ENCODE results near the gene KCNIP4.
A peak's percentile ranks its signal among the peaks of the same experiment; 100 is the strongest.

The KCNIP4 gene

DNA sequence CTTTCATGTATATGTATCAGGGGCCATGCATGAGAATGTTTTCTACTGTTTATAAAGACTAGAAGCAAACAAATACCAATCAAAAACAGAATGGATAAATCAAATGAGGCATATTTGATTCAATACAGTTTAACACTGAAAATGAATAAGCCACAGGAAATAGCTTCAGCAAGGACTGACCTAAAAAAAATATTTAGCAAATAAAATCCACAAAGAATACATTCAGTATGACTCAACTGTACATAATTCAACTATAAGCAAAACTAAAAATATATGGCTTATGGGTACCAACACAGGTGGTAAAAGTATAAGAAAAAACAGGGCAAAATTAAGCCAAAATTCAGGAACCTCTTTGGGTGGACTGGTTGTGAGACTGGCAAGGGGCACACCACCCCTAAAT lies 112.9 kb downstream of the KCNIP4 start:
- DNase-seq, result no peak

DNA sequence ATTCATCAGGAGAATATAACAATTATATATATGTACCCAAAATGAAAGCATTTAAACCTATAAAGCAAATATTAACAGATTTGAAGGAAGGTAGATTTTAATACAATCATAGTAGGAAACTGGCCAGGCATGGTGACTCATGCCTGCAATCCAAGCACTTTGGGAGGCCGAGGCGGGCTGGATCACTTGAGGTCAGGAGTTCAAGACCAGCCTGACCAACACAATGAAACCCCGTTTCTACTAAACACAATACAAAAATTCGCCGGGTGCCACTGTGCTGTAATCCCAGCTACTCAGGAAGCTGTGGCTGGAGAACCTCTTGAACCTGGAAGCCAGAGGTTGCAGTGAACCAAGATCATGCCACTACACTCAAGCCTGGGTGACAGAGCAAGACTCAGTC lies 118.3 kb downstream of the KCNIP4 start:
- no peak for DNase-seq

DNA sequence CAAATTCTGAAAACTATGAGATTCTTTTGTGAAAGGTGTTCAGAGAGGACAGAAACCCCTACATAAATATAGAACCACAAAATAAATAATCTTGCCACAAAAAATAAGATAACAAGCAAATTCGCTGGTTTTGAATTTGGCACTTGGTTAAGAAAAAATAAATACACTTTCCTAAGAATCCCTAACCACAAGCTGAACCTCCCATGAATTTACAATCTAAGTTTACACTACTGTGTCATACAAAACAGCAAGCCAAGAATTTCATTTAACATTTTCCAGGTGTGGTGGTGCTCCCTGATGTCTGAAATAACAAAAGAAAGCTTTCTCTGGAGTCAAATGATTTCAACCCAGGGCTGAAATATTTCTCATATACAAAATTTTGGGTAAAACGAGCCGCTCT lies 121.0 kb downstream of the KCNIP4 start:
- no peak for DNase-seq

DNA sequence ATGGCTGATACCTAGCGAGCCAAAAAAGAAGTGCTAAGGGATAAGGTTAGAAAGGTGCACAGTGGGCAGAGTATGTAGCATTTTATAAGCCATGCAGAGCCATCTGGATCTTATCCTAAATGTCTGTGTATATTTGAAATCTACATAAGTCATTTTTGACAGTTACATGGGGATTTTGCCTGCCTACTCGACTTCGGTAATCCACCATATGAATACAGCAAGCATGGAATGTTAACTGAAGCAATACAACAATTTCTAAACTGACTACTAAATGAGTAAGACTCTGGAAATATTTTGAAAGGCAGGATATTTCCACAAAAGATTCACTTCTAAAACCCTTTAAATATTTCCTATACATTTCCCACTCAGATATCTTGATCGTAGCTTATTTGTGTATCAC lies 122.5 kb downstream of the KCNIP4 start:
- DNase-seq, result no peak

DNA sequence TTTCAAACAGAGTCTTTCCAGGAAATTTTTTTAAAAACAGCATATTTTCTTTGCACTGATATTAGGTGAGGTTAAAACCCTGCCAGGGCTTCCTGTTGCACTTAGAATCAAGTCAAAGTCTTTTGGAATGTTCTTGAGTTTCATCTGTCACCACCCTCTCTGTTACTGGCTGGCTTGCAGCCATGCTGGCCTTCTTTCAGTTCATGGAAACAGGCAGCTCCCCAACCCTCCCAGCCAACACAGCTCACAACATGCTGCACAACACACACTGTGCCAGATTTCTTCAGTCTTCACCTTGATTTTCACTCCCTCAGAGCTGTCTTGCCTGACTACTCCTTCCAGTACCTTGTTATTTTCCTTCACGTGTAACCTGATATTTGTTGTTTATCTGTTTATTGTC lies 129.5 kb downstream of the KCNIP4 start:
- DNase-seq, result no peak

DNA sequence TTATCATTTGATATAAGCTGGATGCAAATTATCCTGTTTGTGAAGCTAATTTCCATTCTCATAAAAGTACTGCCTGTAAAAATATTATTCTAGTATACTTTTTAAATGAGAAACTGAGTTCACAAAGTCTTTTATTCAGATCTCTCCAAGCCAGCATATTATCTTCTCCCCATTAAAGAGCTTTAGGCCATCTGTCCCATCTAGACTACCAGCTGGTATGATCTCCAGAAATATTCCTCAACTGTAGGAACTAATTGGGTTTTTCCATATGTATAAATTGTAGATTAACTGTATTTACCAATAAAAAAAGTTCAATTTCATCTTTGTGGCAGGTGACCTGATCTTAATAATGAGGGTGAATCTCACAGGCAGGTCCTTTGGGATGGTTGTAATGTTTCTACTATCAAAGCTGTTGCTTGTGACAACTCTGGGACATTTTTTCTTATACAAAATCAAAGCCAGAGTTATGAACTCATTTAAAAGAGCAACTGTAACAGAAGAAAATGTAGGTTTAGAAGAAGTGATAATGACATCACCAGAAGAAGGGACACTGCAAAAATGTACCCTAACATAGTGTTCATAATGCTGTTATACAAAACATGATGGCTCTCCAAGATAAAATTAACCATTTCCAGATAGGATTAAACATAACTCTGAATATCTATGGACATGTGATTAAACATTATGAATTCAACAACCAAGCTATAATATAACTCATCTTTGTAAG lies 132.8 kb downstream of the KCNIP4 start:
- DNase-seq, result no peak

DNA sequence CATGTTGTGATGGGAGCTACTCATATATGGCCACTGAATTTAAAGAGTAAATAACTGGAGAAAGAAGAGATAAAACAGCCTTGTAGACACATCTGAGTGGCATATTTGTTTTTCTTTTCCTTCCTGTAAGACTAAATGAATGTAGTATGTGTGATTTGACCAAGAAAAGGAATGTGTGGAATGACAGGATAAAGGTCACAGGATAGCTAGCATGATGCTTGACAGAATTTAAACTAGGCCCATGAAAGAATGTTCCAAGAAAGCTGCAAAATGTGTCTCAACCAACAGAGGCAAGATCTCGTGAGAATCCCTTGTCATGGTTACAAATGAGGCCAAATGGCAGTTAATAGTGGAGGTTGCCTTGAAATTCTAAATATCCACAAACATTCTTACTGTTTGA lies 137.0 kb downstream of the KCNIP4 start:
- no peak for DNase-seq

DNA sequence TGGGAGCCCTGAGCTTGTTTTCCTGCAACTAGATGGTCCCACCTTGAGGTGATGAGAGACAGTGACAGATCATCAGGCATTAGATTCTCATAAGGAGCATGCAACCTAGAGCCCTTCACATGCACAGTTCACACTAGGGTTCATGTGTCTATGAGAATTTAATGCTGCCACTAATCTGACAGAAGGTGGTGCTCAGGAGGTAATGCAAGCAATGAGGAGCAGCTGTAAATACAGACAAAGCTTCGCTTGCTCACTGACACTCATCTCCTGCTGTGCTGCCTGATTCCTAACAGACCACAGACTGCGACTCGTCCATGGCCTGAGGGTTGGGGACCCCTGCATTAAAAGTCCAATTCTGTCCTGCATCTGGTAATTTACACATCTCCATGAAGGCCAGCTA lies 141.6 kb downstream of the KCNIP4 start:
- DNase-seq, result no peak

DNA sequence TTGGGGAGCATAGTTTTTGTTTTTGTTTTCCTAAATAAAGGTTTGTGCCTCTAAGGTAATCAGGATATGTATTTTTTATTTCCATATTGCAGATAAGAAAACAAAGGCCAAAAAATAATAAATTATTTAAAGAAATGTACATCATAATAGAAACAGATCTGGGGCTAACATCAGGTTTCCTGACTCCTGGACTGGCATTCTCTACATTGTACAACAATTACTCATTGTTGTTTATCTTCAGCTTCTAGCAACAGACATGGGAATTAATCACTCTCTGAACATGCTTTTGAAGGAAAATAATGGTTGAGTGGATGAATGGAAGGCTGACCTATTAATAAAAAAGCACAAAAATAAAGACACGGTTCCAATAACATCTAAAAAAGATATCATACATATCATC lies 146.2 kb downstream of the KCNIP4 start:
- no peak for DNase-seq

DNA sequence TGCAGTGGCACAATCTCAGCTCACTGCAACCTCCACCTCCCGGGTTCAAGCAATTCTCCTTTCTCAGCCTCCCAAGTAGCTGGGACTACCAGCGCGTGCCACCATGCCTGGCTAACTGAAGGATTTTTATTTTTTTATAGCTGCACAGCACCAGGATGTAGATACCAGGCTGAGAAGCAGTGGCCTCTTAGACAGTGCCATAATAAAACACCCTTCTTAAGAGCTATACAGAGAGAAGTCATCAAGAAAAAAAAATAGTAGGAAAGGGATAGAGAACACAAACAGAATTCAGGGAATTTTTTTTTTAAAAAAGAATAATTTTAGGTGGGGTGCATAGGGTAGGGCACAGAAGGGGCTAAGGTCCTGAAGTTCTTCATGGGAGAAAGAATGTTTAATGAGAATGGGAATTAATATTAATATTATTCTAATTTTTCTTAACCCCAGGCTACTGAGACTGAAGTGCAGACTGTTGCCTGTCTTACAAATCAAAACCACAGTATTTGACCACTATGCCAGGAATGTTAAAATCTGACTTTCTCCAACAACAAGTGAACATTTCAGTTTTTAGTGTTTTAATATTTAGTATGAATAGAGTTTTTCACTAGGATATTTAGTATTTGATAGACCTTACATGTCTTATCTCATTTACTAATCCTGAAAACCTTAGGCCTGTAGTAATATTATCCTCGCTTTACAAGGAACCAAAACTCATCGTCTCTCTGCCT lies 146.7 kb downstream of the KCNIP4 start:
- DNase-seq, result no peak

DNA sequence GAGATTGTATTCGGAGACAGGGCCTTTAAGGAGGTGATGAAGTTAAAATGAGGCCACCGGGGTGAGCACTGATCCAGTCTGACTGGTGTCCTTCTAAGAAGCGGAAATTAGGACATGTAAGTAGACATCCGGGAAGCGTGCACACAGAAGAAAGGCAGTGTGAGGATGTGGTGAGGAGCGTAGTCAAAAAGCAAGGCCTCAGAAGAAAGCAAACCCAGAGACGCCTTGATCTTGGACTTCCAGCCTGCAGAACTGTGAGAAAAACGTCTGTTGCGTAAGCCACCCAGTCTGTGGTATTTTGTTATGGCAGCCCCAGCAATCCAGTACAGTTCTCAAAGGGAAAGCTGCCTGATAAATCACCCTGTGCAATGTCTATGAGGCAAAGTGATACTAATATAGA lies 153.5 kb downstream of the KCNIP4 start:
- no peak for DNase-seq

DNA sequence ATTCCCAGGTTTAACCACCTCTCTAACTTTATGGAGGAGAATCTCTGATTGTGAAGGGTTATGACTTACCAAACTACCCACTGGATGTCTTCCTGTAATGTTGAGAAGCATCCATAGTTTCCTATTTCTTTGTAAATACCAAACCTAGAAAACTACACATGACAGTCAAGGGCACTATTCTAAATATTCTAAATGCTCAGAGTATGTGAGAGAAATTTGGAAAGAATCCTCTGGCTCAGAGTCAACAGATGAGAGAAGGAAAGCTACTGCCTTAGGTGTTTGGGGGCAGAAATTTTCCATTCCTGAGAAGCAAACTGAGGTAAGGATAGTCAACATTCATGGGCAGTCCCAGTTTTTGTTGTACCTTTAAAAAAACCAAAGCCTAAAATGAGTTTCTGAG lies 155.8 kb downstream of the KCNIP4 start:
- DNase-seq, result no peak

DNA sequence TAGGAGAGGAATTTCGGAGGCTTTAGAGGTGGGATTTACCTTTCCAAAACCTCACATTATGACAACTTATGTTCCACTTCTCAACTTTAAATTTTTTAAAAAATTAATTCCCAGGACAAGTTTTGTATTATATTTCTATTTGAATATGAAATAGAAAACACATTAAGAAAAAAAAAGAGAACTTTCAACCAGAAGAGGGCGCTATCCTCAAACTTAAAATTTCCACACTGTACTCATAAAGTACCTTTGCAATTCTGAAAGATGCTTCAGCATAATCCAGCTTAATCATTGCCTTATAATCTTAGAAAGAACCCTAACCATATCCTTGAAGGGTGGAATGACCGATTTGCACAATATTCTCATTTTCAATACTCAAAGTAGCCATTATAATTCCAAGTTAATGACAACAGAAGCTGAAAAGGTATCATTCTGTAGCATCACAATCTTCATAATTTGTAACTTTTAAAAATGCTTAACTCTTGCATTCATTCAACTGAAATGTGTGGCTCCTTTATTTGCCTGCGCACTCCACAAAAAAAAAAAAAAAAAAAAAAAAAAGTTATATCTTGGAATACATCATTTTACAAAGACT lies 158.0 kb downstream of the KCNIP4 start:
- DNase-seq, result no peak

DNA sequence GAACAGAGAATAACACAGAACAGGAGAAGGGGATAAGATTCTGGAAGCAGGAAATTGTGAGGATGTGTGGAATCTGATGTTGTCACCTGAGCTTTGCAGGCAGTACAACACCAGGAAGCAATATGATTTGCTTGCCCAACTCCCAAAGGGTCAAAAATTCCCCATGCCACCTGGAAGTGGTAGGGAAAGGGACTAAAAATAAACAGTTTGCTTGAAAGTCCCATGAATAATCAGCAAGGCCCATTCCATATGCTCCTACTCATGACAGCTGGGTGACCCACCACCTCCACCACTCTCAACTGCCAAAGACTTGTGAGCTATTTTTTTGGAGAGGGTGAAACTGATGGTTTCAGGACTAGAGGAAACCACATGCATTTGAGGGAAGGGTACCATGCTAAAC lies 168.4 kb downstream of the KCNIP4 start:
- DNase-seq, result no peak

DNA sequence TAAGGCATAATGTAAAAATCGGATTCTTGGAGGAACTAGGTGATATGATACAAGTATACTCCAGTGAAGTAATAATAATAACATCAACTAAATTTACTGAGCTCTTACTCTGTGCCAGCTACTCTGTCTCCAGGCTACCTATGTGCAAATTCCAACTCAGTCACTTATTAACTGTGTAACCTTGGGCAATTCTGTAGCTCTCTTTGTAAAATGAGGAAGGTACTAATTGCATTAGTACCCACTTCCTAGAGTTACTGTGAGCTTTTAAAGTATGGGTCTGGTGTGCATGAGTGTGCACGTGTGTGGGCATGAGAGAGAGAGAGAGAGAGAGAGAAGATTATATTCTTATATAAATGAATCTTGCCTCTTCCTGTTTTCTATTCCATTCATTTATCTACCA lies 169.9 kb downstream of the KCNIP4 start:
- DNase-seq, result no peak

DNA sequence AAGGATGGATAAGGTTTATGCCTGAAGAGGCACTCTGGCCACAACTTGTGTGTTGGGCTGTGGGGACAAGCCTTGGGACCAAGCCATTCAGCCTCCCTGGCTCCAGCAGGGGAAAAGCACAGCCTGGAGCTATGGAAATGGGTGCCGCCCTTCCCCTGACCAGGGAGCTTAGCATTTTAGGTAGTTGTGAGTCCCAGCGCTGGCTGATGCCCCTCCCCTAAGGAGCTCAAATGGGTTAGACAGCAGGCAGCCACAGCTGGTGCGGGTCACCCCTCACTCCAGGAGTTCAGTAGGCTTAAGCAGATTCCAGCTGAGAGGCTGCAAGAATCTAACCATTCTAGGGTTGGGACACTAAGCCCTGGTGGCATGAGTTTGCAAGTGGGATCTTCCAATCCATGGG lies 172.9 kb downstream of the KCNIP4 start:
- DNase-seq, result no peak

DNA sequence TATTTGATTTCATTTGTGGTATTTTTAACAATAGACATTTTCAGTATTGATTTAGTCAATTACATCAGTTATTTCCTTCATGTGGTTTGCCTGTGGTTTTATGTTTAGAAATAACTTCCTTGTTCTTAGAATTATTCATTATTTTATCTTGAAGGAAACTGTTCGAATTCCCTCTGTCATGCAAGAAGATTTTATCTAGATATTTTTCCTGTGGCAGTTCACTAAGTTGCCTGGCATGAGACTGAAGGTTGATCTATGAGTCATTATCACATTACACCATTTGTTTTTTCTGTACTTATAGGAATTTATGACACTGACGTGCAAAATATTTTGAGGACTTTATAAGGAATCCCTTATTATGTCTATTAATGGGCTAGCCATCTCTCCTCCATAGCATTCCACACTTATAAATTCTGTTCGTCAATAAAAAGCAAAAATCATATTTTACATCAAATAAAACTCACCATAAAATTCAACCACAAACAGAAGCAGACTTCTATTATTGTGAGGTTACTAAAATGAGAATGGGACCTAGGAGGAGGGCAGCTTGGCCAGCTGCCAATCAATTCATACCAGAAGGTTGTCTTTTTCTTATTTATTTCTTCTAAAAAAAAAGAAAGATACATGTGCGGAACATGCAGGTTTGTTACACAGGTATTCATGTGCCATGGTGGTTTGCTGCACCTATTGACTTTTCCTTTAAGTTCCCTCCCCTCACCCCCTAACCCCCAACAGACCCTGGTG lies 179.0 kb downstream of the KCNIP4 start:
- no peak for DNase-seq

DNA sequence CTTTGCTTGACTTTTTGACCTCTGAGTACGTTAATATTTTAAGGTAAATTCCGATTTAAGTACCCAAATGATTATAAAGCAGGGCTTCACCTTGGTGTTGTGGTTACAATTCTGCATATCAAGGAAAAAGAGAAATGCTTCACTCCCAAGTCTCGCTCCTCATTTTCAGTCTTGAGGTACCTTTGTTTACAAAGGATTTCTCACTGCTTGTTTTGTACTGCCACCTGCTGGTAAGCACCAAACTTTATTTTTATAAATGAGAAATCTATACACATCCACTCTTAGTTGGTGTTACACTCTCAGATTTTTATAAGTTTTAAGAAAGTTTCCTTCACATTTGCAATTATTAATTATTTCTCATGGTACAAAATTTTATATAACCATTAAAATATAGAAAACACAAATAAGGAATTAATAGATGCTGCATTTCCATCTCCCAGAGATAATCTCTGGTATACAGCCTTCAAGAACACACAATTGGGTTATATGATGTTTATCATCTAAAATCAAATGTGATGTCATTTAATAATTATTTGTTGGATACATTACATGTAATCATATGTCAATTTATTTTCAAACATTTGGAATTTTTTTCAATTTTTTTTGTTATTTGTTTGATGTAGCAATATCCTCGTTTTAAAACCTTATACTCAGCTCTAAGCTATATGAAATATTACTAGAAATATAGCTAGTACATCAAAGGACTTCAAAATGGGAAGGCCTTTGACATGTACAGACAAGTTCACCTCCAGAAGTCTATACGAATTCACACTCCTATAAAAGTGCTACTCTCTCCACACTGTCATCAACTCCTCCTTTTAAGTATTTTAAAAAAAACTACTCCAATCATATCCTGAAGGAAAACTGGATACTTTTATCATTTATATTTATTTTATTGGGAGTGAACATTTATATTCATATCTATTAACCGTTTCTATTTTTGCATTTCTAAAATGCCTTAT lies 179.9 kb downstream of the KCNIP4 start:
- no peak for DNase-seq

DNA sequence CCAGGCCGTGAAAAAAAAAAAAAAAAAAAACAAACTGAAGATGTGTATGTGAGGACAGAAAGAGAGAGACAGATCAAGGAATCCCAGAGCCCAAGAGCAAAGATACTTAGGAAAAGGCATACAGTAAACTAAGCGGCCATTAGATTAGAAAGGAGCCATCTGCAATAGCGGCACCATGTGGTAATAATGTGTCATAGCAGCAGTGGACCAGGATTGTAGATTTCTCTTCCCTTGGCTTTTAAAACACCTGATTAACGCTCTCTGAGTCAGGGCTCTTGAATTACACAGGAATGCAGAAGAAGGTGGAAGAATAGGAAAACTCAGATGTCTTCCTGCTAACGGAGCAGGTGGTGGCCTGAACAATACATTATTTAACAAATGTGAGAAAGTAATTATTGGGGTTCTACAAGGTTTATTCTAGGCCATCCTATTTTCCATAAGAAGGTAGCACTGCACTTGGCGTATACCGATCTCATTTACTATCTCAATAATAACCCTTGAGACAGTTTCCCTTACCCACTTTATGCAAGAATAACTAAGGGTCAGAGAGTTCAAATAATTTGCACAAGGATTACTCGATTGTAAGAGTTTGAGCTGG lies 182.7 kb downstream of the KCNIP4 start:
- peak; percentile 18 to 20 for DNase-seq

DNA sequence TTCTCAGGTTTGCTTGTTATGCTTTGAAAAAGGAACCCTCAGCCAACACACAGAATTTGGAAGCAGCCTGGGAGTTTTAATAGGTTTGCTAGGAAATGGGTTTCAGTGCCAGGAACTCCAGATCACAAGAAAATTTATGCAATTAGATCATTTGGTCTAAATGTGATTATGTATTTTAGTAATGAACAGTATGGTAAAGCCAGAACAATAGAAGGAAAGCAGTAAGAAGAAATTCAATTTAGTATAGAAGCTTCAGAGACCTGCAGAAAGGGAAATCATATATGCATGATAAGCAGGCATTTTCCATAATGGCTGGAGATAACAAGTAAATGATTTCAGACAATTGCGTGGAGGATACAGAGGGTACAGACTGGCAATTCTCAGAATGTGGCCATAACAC lies 184.7 kb downstream of the KCNIP4 start:
- DNase-seq, result no peak

DNA sequence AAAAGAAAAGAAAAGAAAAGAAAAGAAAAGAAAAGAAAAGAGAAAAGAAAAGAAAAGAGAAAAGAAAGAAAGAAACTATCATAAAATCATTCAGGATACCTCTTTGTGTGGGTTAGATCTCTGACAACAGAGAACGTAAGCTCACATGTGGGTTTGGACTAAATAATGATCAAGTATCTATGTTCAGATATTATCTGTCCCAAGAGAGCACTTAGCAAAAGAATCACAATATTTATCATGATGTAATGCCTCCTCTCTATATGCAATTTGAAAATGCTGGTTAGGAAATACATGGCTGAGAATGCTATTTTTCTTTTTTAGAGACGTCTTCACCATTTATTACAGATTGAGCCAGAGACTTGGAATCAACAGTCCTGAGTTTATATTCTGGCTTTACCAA lies 191.3 kb downstream of the KCNIP4 start:
- no peak for DNase-seq
